Measurements from ENCODE around the gene TSPAN33. TPM values are rescaled to one million over a fixed set of nuclear protein-coding genes. Genes with fewer than 3 reads are reported as not detected.

Gene TSPAN33, protein sequence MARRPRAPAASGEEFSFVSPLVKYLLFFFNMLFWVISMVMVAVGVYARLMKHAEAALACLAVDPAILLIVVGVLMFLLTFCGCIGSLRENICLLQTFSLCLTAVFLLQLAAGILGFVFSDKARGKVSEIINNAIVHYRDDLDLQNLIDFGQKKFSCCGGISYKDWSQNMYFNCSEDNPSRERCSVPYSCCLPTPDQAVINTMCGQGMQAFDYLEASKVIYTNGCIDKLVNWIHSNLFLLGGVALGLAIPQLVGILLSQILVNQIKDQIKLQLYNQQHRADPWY
- 29.7 TPM for total RNA-seq

DNA sequence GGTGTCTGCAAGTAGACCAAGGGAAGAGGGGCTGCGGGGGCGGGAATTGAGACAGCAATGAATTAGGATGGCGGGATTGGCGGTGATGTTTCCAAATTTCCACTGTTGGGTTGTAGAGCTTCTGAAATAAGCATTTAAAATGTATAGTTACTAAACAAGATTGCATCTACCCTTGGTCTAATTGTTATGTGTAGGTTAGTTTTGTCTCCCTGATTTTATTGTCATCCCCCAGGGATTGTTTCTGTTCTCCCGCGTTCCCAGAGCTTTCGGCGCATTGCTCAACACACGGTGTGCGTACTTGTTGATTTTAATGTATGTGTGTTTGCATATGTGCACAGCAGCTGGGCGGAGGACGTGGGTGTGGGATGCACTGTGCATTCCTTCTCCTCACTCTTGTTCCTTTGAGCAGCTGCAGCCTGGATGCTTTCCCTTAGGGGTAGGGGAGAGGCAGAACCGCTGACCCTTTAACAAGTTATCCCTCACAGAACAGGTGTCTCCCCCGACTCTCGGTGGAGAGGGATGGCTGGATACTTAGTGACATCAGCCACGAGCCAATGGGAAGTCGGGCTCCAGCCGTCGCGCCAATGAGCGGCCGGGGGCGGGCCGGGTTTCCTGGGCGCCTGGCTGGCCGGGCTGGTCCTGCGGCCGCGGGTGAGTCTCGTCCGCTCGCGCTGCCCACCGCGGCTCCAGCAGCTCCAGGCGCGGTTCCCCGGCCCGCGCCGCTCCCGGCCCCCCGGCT, at the start of gene TSPAN33:
TSS of gene TSPAN33 (plus strand) at position 613 of the 739 bp plus-strand sequence. CDS start 274 bp downstream, outside the sequence.
- Histone ChIP-seq H3K4me3 (ENCODE audit: low read length in 3 of 3) (peak within 1 kb of the TSS; percentile 52 to 82 (median 70)), H3K27ac (ENCODE audit: low read depth, low read length) (no peak within 1 kb of the TSS), H3K9ac (ENCODE audit: low read depth in 1 of 3, low read length in 3 of 3) (peak within 1 kb of the TSS; percentile 23 to 69 (median 54)), H3K27me3 (ENCODE audit: control insufficient read depth in 3 of 3, insufficient read depth in 3 of 3, low read length in 3 of 3) (peaks cover 7 to 15% (median 11%) of the 10 kb centered on the region in 3 donors), H3K9me3 (ENCODE audit: control insufficient read depth in 3 of 3, low read length in 3 of 3) (no peaks in the 10 kb centered on the region), H3K4me1 (ENCODE audit: control insufficient read depth in 3 of 3, insufficient read depth in 3 of 3, low read length in 3 of 3) (peaks cover 7 to 14% (median 13%) of the 10 kb centered on the region in 3 donors), H3K36me3 (ENCODE audit: control insufficient read depth in 3 of 3, insufficient read depth in 3 of 3, low read length in 3 of 3) (peaks cover 0 to 2% (median 0%) of the 10 kb centered on the region in 3 donors)

DNA sequence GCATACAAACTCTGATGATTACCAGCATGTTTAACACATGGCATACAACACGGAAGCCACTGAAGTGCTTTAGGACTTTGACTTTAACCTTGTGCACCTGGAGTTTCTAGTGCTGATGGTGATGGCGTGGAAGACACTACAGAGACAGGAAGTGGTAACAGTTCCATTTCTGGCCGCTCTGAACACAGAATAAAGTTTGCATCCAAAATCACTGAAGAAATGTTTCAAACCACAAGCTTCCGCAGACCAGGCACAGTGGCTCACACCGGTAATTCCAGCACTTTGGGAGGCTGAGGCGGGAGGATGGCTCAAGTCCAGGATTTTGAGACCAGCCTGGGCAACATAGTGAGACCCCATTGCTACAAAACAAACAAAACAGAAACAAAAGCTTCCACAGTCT, 49.2 kb upstream of the TSPAN33 start:
- no peak overlapping the region for H3K4me3 ChIP-seq (ENCODE audit: low read length in 3 of 3)
- no peaks in the 10 kb centered on the region for H3K36me3 ChIP-seq (ENCODE audit: control insufficient read depth in 3 of 3, insufficient read depth in 3 of 3, low read length in 3 of 3)
- no peak overlapping the region for H3K27ac ChIP-seq (ENCODE audit: low read depth, low read length)
- no peaks in the 10 kb centered on the region for H3K27me3 ChIP-seq (ENCODE audit: control insufficient read depth in 3 of 3, insufficient read depth in 3 of 3, low read length in 3 of 3)
- H3K9me3 ChIP-seq (ENCODE audit: control insufficient read depth in 3 of 3, low read length in 3 of 3): no peaks in the 10 kb centered on the region
- no peak overlapping the region for H3K9ac ChIP-seq (ENCODE audit: low read depth in 1 of 3, low read length in 3 of 3)
- no peaks in the 10 kb centered on the region for H3K4me1 ChIP-seq (ENCODE audit: control insufficient read depth in 3 of 3, insufficient read depth in 3 of 3, low read length in 3 of 3)

DNA sequence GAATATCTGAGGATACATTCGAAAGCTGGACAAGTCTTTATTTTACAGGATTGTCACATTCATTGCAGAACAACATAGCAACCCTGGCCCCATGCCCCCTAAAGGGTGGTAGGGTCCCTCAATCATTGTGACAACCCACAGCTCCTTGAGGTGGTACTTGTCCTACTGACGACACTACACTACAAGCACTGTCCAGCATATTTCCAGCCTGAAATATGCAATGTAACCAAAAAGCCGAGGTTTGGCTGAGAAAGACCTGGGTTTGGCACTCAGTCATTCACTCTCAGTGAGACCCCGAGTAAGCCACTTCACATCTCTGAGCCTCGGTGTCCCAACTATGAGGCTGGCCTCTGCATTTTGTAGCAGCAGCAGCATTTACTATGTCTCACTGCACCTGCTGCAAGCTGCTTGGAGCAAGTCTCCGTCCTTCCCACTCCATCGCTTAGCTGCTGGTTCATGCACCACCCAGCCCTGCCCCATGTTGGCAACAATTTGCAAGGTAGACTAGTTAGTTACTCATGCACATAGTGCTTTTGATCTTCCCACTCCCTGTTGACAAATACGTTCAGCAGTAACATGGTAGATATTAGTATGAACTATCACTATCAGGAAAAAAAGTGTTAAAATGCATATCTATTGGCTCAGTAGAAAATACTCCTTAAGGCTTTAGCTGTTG, 46.0 kb upstream of the TSPAN33 start:
- H3K27ac ChIP-seq (ENCODE audit: low read depth, low read length): no peak overlapping the region
- H3K9me3 ChIP-seq (ENCODE audit: control insufficient read depth in 3 of 3, low read length in 3 of 3): no peaks in the 10 kb centered on the region
- H3K36me3 ChIP-seq (ENCODE audit: control insufficient read depth in 3 of 3, insufficient read depth in 3 of 3, low read length in 3 of 3): no peaks in the 10 kb centered on the region
- H3K9ac ChIP-seq (ENCODE audit: low read depth in 1 of 3, low read length in 3 of 3): no peak overlapping the region
- peaks cover 15 to 18% (median 16%) of the 10 kb centered on the region in 3 donors for H3K4me1 ChIP-seq (ENCODE audit: control insufficient read depth in 3 of 3, insufficient read depth in 3 of 3, low read length in 3 of 3)
- H3K27me3 ChIP-seq (ENCODE audit: control insufficient read depth in 3 of 3, insufficient read depth in 3 of 3, low read length in 3 of 3): no peaks in the 10 kb centered on the region
- H3K4me3 ChIP-seq (ENCODE audit: low read length in 3 of 3): no peak overlapping the region

DNA sequence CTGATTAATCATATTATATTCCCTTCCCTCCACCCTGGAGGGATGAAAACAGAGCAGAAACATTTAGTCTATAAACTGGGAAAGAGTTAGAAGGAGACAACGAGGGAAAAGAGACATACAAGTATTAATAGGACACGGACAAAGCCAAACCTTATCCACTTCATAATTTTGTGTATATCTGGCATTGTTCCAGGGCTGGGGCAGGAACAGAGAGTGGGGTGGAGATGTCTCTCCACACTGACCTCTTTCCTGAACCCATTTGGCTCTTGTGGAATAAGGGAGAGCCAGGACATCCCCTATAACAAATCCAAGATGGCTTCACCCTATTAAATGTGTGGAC, 43.7 kb upstream of the TSPAN33 start:
- Histone ChIP-seq H3K36me3 (ENCODE audit: control insufficient read depth in 3 of 3, insufficient read depth in 3 of 3, low read length in 3 of 3) (no peaks in the 10 kb centered on the region), H3K27me3 (ENCODE audit: control insufficient read depth in 3 of 3, insufficient read depth in 3 of 3, low read length in 3 of 3) (no peaks in the 10 kb centered on the region), H3K27ac (ENCODE audit: low read depth, low read length) (no peak overlapping the region), H3K9ac (ENCODE audit: low read depth in 1 of 3, low read length in 3 of 3) (no peak overlapping the region), H3K4me3 (ENCODE audit: low read length in 3 of 3) (no peak overlapping the region), H3K4me1 (ENCODE audit: control insufficient read depth in 3 of 3, insufficient read depth in 3 of 3, low read length in 3 of 3) (peaks cover 15 to 18% (median 16%) of the 10 kb centered on the region in 3 donors), H3K9me3 (ENCODE audit: control insufficient read depth in 3 of 3, low read length in 3 of 3) (no peaks in the 10 kb centered on the region)

DNA sequence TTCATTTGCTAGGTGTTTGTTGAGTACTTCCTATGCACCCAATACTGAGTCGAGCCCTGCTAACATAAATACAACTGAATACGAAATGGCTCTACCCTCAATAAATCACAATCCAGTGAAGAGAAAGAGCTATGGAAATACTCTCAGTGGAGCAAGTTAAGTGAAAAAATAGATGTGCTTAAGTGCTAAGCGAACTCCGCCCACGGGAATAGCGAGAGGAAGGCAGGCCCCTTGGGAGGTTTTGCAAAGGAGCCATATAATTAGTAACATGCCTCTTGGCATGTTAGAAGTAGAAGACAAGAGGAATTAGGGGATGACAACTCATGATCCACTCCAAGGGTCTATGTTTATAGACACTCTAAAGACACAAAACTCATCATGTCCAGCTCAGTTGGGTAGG, 42.8 kb upstream of the TSPAN33 start:
- H3K36me3 ChIP-seq (ENCODE audit: control insufficient read depth in 3 of 3, insufficient read depth in 3 of 3, low read length in 3 of 3): no peaks in the 10 kb centered on the region
- no peak overlapping the region for H3K9ac ChIP-seq (ENCODE audit: low read depth in 1 of 3, low read length in 3 of 3)
- H3K27ac ChIP-seq (ENCODE audit: low read depth, low read length): no peak overlapping the region
- peaks cover 15 to 18% (median 16%) of the 10 kb centered on the region in 3 donors for H3K4me1 ChIP-seq (ENCODE audit: control insufficient read depth in 3 of 3, insufficient read depth in 3 of 3, low read length in 3 of 3)
- no peaks in the 10 kb centered on the region for H3K27me3 ChIP-seq (ENCODE audit: control insufficient read depth in 3 of 3, insufficient read depth in 3 of 3, low read length in 3 of 3)
- H3K9me3 ChIP-seq (ENCODE audit: control insufficient read depth in 3 of 3, low read length in 3 of 3): no peaks in the 10 kb centered on the region
- H3K4me3 ChIP-seq (ENCODE audit: low read length in 3 of 3): no peak overlapping the region

DNA sequence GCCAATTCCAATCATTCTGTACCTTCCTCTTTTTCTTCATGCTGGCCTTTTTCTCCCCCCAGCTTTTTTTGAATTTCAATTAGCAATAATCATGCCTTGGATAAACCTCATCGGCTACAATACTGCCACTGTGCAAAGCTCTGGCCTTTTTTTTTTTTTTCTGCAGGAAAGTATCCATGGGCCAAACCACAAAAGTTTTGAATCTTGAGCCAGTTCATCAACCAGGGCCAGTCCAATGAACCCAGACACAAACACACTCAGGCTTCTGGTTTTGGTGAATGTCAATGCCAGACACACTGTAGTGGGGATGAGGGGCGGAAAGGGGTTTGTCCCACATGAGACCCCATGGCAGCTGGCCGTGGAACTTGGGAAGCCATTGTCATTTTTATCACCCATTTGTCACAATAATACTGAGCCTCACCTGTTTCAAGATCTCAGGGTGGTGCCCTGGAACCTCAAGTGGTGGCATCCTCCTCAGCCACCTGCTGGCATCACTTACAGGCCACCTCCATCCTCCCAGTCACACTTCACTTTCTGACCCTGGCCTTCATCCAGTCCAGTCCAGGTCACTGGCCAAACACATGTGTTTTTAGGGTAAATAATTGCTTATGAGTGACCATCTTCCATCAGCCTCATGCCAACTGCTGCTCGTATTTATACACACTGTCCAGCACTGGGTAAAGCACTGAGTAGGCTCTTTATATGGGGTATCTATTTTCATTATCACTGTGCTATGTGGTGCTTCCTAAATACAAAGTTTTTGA, 40.8 kb upstream of the TSPAN33 start:
- H3K9me3 ChIP-seq (ENCODE audit: control insufficient read depth in 3 of 3, low read length in 3 of 3): no peaks in the 10 kb centered on the region
- H3K9ac ChIP-seq (ENCODE audit: low read depth in 1 of 3, low read length in 3 of 3): no peak overlapping the region
- H3K4me3 ChIP-seq (ENCODE audit: low read length in 3 of 3): no peak overlapping the region
- H3K27ac ChIP-seq (ENCODE audit: low read depth, low read length): no peak overlapping the region
- no peaks in the 10 kb centered on the region for H3K36me3 ChIP-seq (ENCODE audit: control insufficient read depth in 3 of 3, insufficient read depth in 3 of 3, low read length in 3 of 3)
- no peaks in the 10 kb centered on the region for H3K27me3 ChIP-seq (ENCODE audit: control insufficient read depth in 3 of 3, insufficient read depth in 3 of 3, low read length in 3 of 3)
- H3K4me1 ChIP-seq (ENCODE audit: control insufficient read depth in 3 of 3, insufficient read depth in 3 of 3, low read length in 3 of 3): peaks cover 15 to 18% (median 16%) of the 10 kb centered on the region in 3 donors

DNA sequence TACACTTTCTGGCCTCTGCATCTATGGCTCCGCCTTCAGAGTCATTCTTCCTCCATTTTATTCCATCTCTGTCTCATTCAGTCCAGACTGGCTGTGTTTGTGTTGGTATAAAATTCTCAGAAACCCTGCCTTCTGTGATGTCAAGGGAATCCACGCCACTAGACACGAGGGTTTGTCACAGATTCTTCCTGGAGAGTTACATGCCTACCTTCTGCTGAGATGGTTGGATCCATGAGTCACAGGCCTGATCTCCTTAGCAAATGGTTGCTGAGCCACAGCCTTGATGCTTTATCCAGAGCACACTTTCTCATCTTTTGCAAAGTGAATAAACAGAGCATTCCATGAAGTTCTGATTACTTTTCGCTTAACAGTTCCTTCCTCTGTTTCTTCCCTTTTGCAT, 35.9 kb upstream of the TSPAN33 start:
- no peaks in the 10 kb centered on the region for H3K4me1 ChIP-seq (ENCODE audit: control insufficient read depth in 3 of 3, insufficient read depth in 3 of 3, low read length in 3 of 3)
- no peaks in the 10 kb centered on the region for H3K9me3 ChIP-seq (ENCODE audit: control insufficient read depth in 3 of 3, low read length in 3 of 3)
- H3K27me3 ChIP-seq (ENCODE audit: control insufficient read depth in 3 of 3, insufficient read depth in 3 of 3, low read length in 3 of 3): no peaks in the 10 kb centered on the region
- no peak overlapping the region for H3K4me3 ChIP-seq (ENCODE audit: low read length in 3 of 3)
- H3K9ac ChIP-seq (ENCODE audit: low read depth in 1 of 3, low read length in 3 of 3): no peak overlapping the region
- H3K36me3 ChIP-seq (ENCODE audit: control insufficient read depth in 3 of 3, insufficient read depth in 3 of 3, low read length in 3 of 3): no peaks in the 10 kb centered on the region
- H3K27ac ChIP-seq (ENCODE audit: low read depth, low read length): no peak overlapping the region

DNA sequence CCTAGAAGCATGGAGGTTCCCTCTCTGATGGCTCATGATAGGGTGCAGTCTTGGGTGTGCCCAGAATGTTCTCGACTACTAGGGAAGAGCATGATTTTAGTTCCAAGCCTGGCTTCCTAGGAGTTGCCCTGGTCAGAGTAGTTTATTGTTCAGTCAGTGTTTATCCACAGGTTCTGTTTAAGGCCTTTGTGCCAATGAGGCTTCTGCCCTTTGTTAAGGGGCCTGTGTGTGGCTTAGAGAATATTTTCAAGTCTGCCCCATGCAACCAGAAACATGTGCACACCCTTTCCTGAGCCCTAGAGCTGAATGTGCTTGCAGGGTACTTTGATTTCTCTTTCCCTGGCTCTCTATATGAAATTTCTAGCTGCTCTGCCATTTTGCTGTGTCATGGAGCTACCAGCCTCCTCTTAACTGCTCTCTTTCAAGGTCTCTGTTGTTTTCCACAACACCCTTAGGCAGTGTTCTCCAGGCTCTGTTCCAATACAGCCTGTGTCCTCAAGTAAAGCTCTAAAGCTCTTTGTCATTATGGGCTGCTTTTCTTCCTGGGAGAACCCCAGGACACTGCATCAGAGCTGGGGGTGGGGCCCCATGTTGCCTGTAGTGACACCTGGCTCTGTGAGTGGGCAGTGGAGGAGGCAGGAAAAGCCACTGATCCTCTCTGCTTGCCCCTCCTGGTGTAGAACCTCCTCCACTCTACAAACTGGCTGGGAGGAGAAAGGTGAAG, 34.1 kb upstream of the TSPAN33 start:
- no peak overlapping the region for H3K27ac ChIP-seq (ENCODE audit: low read depth, low read length)
- no peak overlapping the region for H3K4me3 ChIP-seq (ENCODE audit: low read length in 3 of 3)
- peaks cover 0 to 3% (median 0%) of the 10 kb centered on the region in 3 donors for H3K9me3 ChIP-seq (ENCODE audit: control insufficient read depth in 3 of 3, low read length in 3 of 3)
- no peak overlapping the region for H3K9ac ChIP-seq (ENCODE audit: low read depth in 1 of 3, low read length in 3 of 3)
- no peaks in the 10 kb centered on the region for H3K4me1 ChIP-seq (ENCODE audit: control insufficient read depth in 3 of 3, insufficient read depth in 3 of 3, low read length in 3 of 3)
- no peaks in the 10 kb centered on the region for H3K27me3 ChIP-seq (ENCODE audit: control insufficient read depth in 3 of 3, insufficient read depth in 3 of 3, low read length in 3 of 3)
- H3K36me3 ChIP-seq (ENCODE audit: control insufficient read depth in 3 of 3, insufficient read depth in 3 of 3, low read length in 3 of 3): no peaks in the 10 kb centered on the region

DNA sequence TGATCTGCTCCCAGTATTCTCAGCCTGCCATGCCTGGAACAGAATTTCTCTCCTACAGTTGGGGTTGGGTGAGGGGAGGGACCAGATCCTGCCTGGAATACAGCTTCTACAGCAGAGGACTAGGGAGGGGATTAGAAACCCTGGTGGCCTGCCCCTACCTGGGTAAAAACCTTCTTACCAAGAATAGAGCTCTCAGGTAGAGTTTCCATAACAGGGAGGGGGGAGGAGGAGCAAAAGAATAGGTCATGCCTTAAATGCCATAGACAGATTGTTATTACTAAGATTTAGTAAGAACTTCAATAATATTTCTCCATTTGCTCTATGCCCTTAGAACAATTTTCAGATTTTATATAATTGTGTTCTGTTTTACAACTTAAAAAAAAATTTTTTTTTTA, 33.5 kb upstream of the TSPAN33 start:
- peaks cover 0 to 3% (median 0%) of the 10 kb centered on the region in 3 donors for H3K9me3 ChIP-seq (ENCODE audit: control insufficient read depth in 3 of 3, low read length in 3 of 3)
- no peak overlapping the region for H3K27ac ChIP-seq (ENCODE audit: low read depth, low read length)
- no peak overlapping the region for H3K9ac ChIP-seq (ENCODE audit: low read depth in 1 of 3, low read length in 3 of 3)
- H3K27me3 ChIP-seq (ENCODE audit: control insufficient read depth in 3 of 3, insufficient read depth in 3 of 3, low read length in 3 of 3): no peaks in the 10 kb centered on the region
- H3K36me3 ChIP-seq (ENCODE audit: control insufficient read depth in 3 of 3, insufficient read depth in 3 of 3, low read length in 3 of 3): no peaks in the 10 kb centered on the region
- H3K4me3 ChIP-seq (ENCODE audit: low read length in 3 of 3): no peak overlapping the region
- H3K4me1 ChIP-seq (ENCODE audit: control insufficient read depth in 3 of 3, insufficient read depth in 3 of 3, low read length in 3 of 3): no peaks in the 10 kb centered on the region

All from skeletal muscle tissue (tissue), 4 donors.